ENCODE results near the gene RPS5. TPM values are rescaled to one million over a fixed set of nuclear protein-coding genes. Genes with fewer than 3 reads are reported as not detected.

Gene RPS5
- total RNA-seq, 1 experiment from 2014 or later = 1,982 TPM

- no peaks in the 10 kb centered on the region for H3K36me3 ChIP-seq (ENCODE audit: control insufficient read depth in 1 of 2, insufficient read depth in 2 of 2, low read length in 2 of 2)
- CTCF ChIA-PET = no interaction called here
- H3K9ac ChIP-seq (ENCODE audit: low read length) = no peak overlapping the region
- H2AFZ ChIP-seq (ENCODE audit: low read depth, low read length, poor library complexity, severe bottlenecking) = no peak overlapping the region
- H3K4me3 ChIP-seq (replicated peaks in 1 of 2; ENCODE audit: low read depth in 1 of 2, low read length in 2 of 2) = no peak overlapping the region
- POLR2A ChIA-PET = no interaction called here
- no peak overlapping the region for H3K4me2 ChIP-seq (ENCODE audit: low read length)
- BruUV-seq (replicated peaks) = no TSS peak
- RAD21 ChIA-PET (ENCODE audit: low non-redundant PET in 1 of 2, low total read pairs in 2 of 2, uncharacterized antibody in 2 of 2, unreplicated experiment in 2 of 2) = no interaction called here
- no peak for TF ChIP-seq SP1 (IDR thresholded peaks at IDR 0.05; ENCODE audit: low read depth)
- no peak for TF ChIP-seq EGR1 (IDR thresholded peaks at IDR 0.05; ENCODE audit: low read depth)
- no peak for TF ChIP-seq SIN3A (IDR thresholded peaks at IDR 0.05; ENCODE audit: low read depth)
- no peak for TF ChIP-seq CEBPB (IDR thresholded peaks at IDR 0.05; ENCODE audit: low read depth)
- no peak for TF ChIP-seq ZNF274 (IDR thresholded peaks at IDR 0.05; ENCODE audit: low read depth, low read length)
- no peak for TF ChIP-seq ATF3 (IDR thresholded peaks at IDR 0.05)
- TF ChIP-seq FOSL1 (IDR thresholded peaks at IDR 0.05; ENCODE audit: low read depth) = no peak
- no peak for TF ChIP-seq EZH2 (IDR thresholded peaks at IDR 0.05)
- TF ChIP-seq ZBTB33 (IDR thresholded peaks at IDR 0.05; ENCODE audit: extremely low read depth, insufficient replicate concordance, low read length) = no peak
- no peak for TF ChIP-seq EZH2phosphoT487 (IDR thresholded peaks at IDR 0.05; ENCODE audit: borderline replicate concordance)
- no peak for TF ChIP-seq CTCF (IDR thresholded peaks at IDR 0.05 in 2 of 3, conservative IDR thresholded peaks at IDR 0.05 in 1 of 3; ENCODE audit: borderline replicate concordance in 1 of 3, insufficient read depth in 1 of 3, low read depth in 2 of 3, low read length in 2 of 3)
- no peak for TF ChIP-seq YY1 (IDR thresholded peaks at IDR 0.05; ENCODE audit: extremely low read depth, insufficient replicate concordance, low read depth, low read length)
- no peak for TF ChIP-seq MAX (IDR thresholded peaks at IDR 0.05)
- TF ChIP-seq POLR2AphosphoS5 (IDR thresholded peaks at IDR 0.05; ENCODE audit: low read depth, low read length) = no peak
- no peak for TF ChIP-seq ZFX (IDR thresholded peaks at IDR 0.05)
- TF ChIP-seq SRF (IDR thresholded peaks at IDR 0.05; ENCODE audit: low read depth) = no peak
- TF ChIP-seq TCF7L2 (IDR thresholded peaks at IDR 0.05; ENCODE audit: borderline replicate concordance, extremely low read depth, insufficient read depth, insufficient read length) = no peak
- intact Hi-C loops (cut with micrococcal nuclease) = no loop called here
- H3K9me2 ChIP-seq (ENCODE audit: insufficient read depth) = no peaks in the 10 kb centered on the region
- H3K27ac ChIP-seq (ENCODE audit: low read depth, low read length) = no peak overlapping the region
- ATAC-seq = no peak
- H3K9me3 ChIP-seq (ENCODE audit: control insufficient read depth in 1 of 2, insufficient read depth in 1 of 2, low read depth in 1 of 2, low read length in 2 of 2) = no peaks in the 10 kb centered on the region
- H3K4me1 ChIP-seq (ENCODE audit: control insufficient read depth in 1 of 2, insufficient read depth in 2 of 2, low read length in 2 of 2) = peaks cover 6 to 12% of the 10 kb centered on the region in 2 experiments; a peak in 3 of 4 replicates
- no peaks in the 10 kb centered on the region for H4K20me1 ChIP-seq (ENCODE audit: insufficient read depth)
- 0 out of 2 replicates have a peak, but pooled peaks cover 3% of the 10 kb centered on the region for H3K79me2 ChIP-seq (ENCODE audit: insufficient read depth, low read length)
- H3K27me3 ChIP-seq (ENCODE audit: insufficient read depth, low read length) = no peaks in the 10 kb centered on the region
- DNase-seq (ENCODE audit: low read depth, low spot score) = no peak
Observed at GRCh38 chr19:58357481-58358145, 29.5 kb upstream of the RPS5 start.
